ENCODE results near the gene GLE1. TPM values are rescaled to one million over a fixed set of nuclear protein-coding genes. Genes with fewer than 3 reads are reported as not detected.

Gene GLE1
- total RNA-seq, 1 experiment from 2014 or later = 36.6 TPM

DNA sequence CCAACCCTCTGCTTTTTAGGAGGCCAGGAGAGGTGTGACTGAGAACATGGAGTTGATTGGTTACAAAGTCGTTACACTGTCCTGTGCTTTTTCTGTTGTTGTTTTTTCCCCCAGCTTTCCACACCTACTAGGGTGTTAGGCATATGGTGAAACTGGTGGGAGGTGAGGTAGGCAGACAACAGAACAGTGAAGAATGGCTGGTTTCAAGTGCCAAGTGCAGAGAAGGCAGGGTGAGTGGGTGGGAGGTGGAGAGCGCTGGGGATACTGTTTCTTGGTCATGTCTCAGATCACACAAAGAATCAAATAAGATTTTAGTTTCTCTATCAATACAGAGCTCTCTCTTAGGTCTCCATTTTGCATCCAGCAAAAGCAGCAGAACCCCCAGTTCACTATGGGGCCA lies 45.7 kb downstream of the GLE1 start:
- no peak for TF ChIP-seq CEBPB (IDR thresholded peaks at IDR 0.05; ENCODE audit: low read depth)
- no peak for TF ChIP-seq EZH2phosphoT487 (IDR thresholded peaks at IDR 0.05; ENCODE audit: borderline replicate concordance)
- no peak for TF ChIP-seq JUND (IDR thresholded peaks at IDR 0.05)
- TF ChIP-seq CBX3 (IDR thresholded peaks at IDR 0.05; ENCODE audit: low read depth) = no peak
- no peak for TF ChIP-seq POLR2A (IDR thresholded peaks at IDR 0.05; ENCODE audit: borderline replicate concordance, extremely low read depth, insufficient read depth, insufficient read length)
- no peak for TF ChIP-seq EGR1 (IDR thresholded peaks at IDR 0.05; ENCODE audit: low read depth)
- TF ChIP-seq, protein P1, sequence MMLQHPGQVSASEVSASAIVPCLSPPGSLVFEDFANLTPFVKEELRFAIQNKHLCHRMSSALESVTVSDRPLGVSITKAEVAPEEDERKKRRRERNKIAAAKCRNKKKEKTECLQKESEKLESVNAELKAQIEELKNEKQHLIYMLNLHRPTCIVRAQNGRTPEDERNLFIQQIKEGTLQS (IDR thresholded peaks at IDR 0.05) = no peak
- TF ChIP-seq, protein P2, sequence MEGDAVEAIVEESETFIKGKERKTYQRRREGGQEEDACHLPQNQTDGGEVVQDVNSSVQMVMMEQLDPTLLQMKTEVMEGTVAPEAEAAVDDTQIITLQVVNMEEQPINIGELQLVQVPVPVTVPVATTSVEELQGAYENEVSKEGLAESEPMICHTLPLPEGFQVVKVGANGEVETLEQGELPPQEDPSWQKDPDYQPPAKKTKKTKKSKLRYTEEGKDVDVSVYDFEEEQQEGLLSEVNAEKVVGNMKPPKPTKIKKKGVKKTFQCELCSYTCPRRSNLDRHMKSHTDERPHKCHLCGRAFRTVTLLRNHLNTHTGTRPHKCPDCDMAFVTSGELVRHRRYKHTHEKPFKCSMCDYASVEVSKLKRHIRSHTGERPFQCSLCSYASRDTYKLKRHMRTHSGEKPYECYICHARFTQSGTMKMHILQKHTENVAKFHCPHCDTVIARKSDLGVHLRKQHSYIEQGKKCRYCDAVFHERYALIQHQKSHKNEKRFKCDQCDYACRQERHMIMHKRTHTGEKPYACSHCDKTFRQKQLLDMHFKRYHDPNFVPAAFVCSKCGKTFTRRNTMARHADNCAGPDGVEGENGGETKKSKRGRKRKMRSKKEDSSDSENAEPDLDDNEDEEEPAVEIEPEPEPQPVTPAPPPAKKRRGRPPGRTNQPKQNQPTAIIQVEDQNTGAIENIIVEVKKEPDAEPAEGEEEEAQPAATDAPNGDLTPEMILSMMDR (IDR thresholded peaks at IDR 0.05 in 2 of 3, conservative IDR thresholded peaks at IDR 0.05 in 1 of 3; ENCODE audit: borderline replicate concordance in 1 of 3, insufficient read depth in 1 of 3, low read depth in 2 of 3, low read length in 2 of 3) = no peak
- no peak for TF ChIP-seq ELF1 (IDR thresholded peaks at IDR 0.05; ENCODE audit: borderline replicate concordance, low read depth)
- no peak for TF ChIP-seq ZFX (IDR thresholded peaks at IDR 0.05)
- no peak for TF ChIP-seq SRF (IDR thresholded peaks at IDR 0.05; ENCODE audit: low read depth)
- TF ChIP-seq, protein P3, sequence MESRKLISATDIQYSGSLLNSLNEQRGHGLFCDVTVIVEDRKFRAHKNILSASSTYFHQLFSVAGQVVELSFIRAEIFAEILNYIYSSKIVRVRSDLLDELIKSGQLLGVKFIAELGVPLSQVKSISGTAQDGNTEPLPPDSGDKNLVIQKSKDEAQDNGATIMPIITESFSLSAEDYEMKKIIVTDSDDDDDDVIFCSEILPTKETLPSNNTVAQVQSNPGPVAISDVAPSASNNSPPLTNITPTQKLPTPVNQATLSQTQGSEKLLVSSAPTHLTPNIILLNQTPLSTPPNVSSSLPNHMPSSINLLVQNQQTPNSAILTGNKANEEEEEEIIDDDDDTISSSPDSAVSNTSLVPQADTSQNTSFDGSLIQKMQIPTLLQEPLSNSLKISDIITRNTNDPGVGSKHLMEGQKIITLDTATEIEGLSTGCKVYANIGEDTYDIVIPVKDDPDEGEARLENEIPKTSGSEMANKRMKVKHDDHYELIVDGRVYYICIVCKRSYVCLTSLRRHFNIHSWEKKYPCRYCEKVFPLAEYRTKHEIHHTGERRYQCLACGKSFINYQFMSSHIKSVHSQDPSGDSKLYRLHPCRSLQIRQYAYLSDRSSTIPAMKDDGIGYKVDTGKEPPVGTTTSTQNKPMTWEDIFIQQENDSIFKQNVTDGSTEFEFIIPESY (IDR thresholded peaks at IDR 0.05; ENCODE audit: extremely low read depth, insufficient replicate concordance, low read length) = no peak
- Histone ChIP-seq H2AFZ (ENCODE audit: low read depth, low read length, poor library complexity, severe bottlenecking) (no peak overlapping the region), H4K20me1 (ENCODE audit: insufficient read depth) (peaks cover 7% of the 10 kb centered on the region; the same call in 1 of the 2 replicates)

More for the DNA sequence above, 45.7 kb downstream of the GLE1 start:
- Histone ChIP-seq H3K9me2 (ENCODE audit: insufficient read depth) (no peaks in the 10 kb centered on the region), H3K27ac (ENCODE audit: low read depth, low read length) (no peak overlapping the region), H3K4me3 (replicated peaks in 1 of 2; ENCODE audit: low read depth in 1 of 2, low read length in 2 of 2) (no peak overlapping the region), H3K79me2 (ENCODE audit: insufficient read depth, low read length) (peaks cover 25% of the 10 kb centered on the region), H3K4me1 (ENCODE audit: control insufficient read depth in 1 of 2, insufficient read depth in 2 of 2, low read length in 2 of 2) (peaks cover 22 to 29% of the 10 kb centered on the region in 2 experiments), H3K4me2 (ENCODE audit: low read length) (no peak overlapping the region), H3K36me3 (ENCODE audit: control insufficient read depth in 1 of 2, insufficient read depth in 2 of 2, low read length in 2 of 2) (no peaks in the 10 kb centered on the region), H3K9me3 (ENCODE audit: control insufficient read depth in 1 of 2, insufficient read depth in 1 of 2, low read depth in 1 of 2, low read length in 2 of 2) (no peaks in the 10 kb centered on the region), H3K9ac (ENCODE audit: low read length) (no peak overlapping the region), H3K27me3 (ENCODE audit: insufficient read depth, low read length) (no peaks in the 10 kb centered on the region)
- ChIA-PET RAD21 (ENCODE audit: low non-redundant PET in 1 of 2, low total read pairs in 2 of 2, uncharacterized antibody in 2 of 2, unreplicated experiment in 2 of 2) (interaction anchor here in 1 of 2 experiments (0.8 kb wide), 1 partner anchor 8 kb away, joined by 3 read pairs; no protein-coding TSS in a partner anchor), CTCF (interaction anchor here (1.2 kb wide), 1 partner anchor 268 kb away, joined by 3 read pairs; the partner anchor contains the start of gene ENDOG), POLR2A (no interaction called here)
- ATAC-seq (no peak), DNase-seq (ENCODE audit: low read depth, low spot score) (no peak)
- no TSS peak for BruUV-seq (replicated peaks)
- intact Hi-C loops (cut with micrococcal nuclease) = loop anchor here (5.0 to 10.0 kb wide), 3 partner anchors 43 to 255 kb away; partner anchors contain the start of gene ODF2
